ENCODE measurements around the gene ELOVL6. TPM values are rescaled to one million over a fixed set of nuclear protein-coding genes. Genes with fewer than 3 reads are reported as not detected.
A peak's percentile ranks its signal among the peaks of the same experiment; 100 is the strongest.
"Not testable (repeated sequence)": the region's sequence is repeated elsewhere in the genome, so short reads cannot be mapped to it uniquely, and the experiment has no call there.

Gene ELOVL6
- total and polyA plus RNA-seq, 3 experiments from 2014 or later = 3.9 to 5.5 (median 4.3) TPM

GRCh38 chr4:110076828-110077227 lies 121.6 kb downstream of the ELOVL6 start:
- H3K36me3 ChIP-seq (ENCODE audit: insufficient read depth, low read length); H3K4me1 ChIP-seq (ENCODE audit: insufficient read depth, low read length); H3K4me3 Mint-ChIP-seq; DNase-seq; H3K27me3 ChIP-seq (ENCODE audit: insufficient read depth, low read length, poor library complexity, severe bottlenecking); H3K4me1 Mint-ChIP-seq; H3K9me3 ChIP-seq (ENCODE audit: low read length); H3K27me3 Mint-ChIP-seq; POLR2A ChIA-PET; H3K4me3 ChIP-seq (ENCODE audit: low read length); H3K9me3 Mint-ChIP-seq; H3K27ac ChIP-seq (ENCODE audit: low read depth, low read length); CTCF ChIA-PET: not testable (repeated sequence)
- peaks cover 0 to 12% (median 0%) of the 10 kb centered on the region in 3 donors for H3K36me3 Mint-ChIP-seq
- H3K27ac Mint-ChIP-seq = peak overlapping the region in 1 of 8 donors; percentile 47

- Mint-ChIP-seq H3K4me1 (peaks cover 0 to 5% (median 0%) of the 10 kb centered on the region in 3 donors), H3K36me3 (peaks cover 0 to 12% (median 0%) of the 10 kb centered on the region in 3 donors), H3K9me3 (peaks cover 0 to 7% (median 0%) of the 10 kb centered on the region in 5 donors), H3K27ac (peak overlapping the region in 1 of 8 donors; percentile 13), H3K4me3 (no peak overlapping the region), H3K27me3 (peaks cover 0 to 3% of the 10 kb centered on the region in 2 donors)
- DNase-seq = no peak
- no peaks in the 10 kb centered on the region for H3K27me3 ChIP-seq (ENCODE audit: insufficient read depth, low read length, poor library complexity, severe bottlenecking)
- ChIA-PET CTCF (no interaction called here), POLR2A (no interaction called here)
- H3K4me3 ChIP-seq (ENCODE audit: low read length) = no peak overlapping the region
- no peaks in the 10 kb centered on the region for H3K4me1 ChIP-seq (ENCODE audit: insufficient read depth, low read length)
- no peaks in the 10 kb centered on the region for H3K36me3 ChIP-seq (ENCODE audit: insufficient read depth, low read length)
- no peak overlapping the region for H3K27ac ChIP-seq (ENCODE audit: low read depth, low read length)
- H3K9me3 ChIP-seq (ENCODE audit: low read length) = no peaks in the 10 kb centered on the region
These were observed 122.5 kb downstream of the ELOVL6 start for GRCh38 chr4:110075891-110076290.

DNA sequence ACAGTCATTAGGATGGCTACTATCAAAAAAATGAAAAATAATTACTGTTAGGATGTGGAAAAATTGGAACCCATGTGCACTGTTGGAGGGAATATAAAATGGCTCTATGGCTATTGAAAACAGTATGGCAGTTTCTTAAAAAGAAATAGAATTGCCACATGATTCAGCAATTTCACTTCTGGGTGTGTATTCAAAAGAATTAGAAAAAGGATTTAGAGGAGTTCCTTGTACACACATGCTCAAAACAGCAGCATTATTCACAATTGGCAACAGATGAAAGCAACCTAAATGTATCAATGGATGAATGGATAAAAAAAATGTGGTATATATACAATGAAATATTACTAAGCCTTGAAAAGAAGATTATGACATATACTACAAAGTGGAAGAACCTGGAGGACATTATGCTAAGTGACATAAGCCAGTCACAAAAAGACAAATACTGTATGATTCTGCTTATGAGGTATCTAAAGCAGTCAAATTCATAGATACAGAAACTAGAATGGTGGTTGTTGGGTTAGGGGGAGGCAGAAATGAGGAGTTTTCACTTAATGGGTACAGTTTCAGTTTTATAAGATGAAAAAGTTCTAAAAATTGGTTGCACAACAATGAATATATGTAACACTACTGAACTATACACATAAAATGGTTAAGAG lies 123.2 kb downstream of the ELOVL6 start:
- peak overlapping the region in 1 of 8 donors; percentile 13 for H3K27ac Mint-ChIP-seq
- POLR2A ChIA-PET = no interaction called here

GRCh38 chr4:110074570-110074969 lies 123.8 kb downstream of the ELOVL6 start:
- H3K4me1 ChIP-seq (ENCODE audit: insufficient read depth, low read length) = no peaks in the 10 kb centered on the region
- peaks cover 0 to 7% (median 0%) of the 10 kb centered on the region in 5 donors for H3K9me3 Mint-ChIP-seq
- H3K27ac Mint-ChIP-seq = no peak overlapping the region
- POLR2A ChIA-PET = no interaction called here
- H3K36me3 ChIP-seq (ENCODE audit: insufficient read depth, low read length) = no peaks in the 10 kb centered on the region
- H3K4me3 ChIP-seq (ENCODE audit: low read length) = no peak overlapping the region
- DNase-seq = no peak
- no peak overlapping the region for H3K27ac ChIP-seq (ENCODE audit: low read depth, low read length)
- CTCF ChIA-PET = no interaction called here
- no peaks in the 10 kb centered on the region for H3K9me3 ChIP-seq (ENCODE audit: low read length)
- peaks cover 0 to 3% of the 10 kb centered on the region in 2 donors for H3K27me3 Mint-ChIP-seq
- no peaks in the 10 kb centered on the region for H3K27me3 ChIP-seq (ENCODE audit: insufficient read depth, low read length, poor library complexity, severe bottlenecking)
- H3K4me3 Mint-ChIP-seq = no peak overlapping the region
- H3K36me3 Mint-ChIP-seq = peaks cover 0 to 12% (median 0%) of the 10 kb centered on the region in 3 donors
- peaks cover 0 to 5% (median 0%) of the 10 kb centered on the region in 3 donors for H3K4me1 Mint-ChIP-seq

More for the DNA sequence above, 123.2 kb downstream of the ELOVL6 start:
- H3K27me3 Mint-ChIP-seq = peaks cover 0 to 3% of the 10 kb centered on the region in 2 donors
- no peak overlapping the region for H3K4me3 ChIP-seq (ENCODE audit: low read length)
- CTCF ChIA-PET = no interaction called here
- peaks cover 0 to 5% (median 0%) of the 10 kb centered on the region in 3 donors for H3K4me1 Mint-ChIP-seq
- H3K27me3 ChIP-seq (ENCODE audit: insufficient read depth, low read length, poor library complexity, severe bottlenecking) = no peaks in the 10 kb centered on the region
- no peaks in the 10 kb centered on the region for H3K9me3 ChIP-seq (ENCODE audit: low read length)
- H3K27ac ChIP-seq (ENCODE audit: low read depth, low read length) = no peak overlapping the region
- no peaks in the 10 kb centered on the region for H3K4me1 ChIP-seq (ENCODE audit: insufficient read depth, low read length)
- H3K36me3 Mint-ChIP-seq = peaks cover 0 to 12% (median 0%) of the 10 kb centered on the region in 3 donors
- no peak overlapping the region for H3K4me3 Mint-ChIP-seq
- H3K36me3 ChIP-seq (ENCODE audit: insufficient read depth, low read length) = no peaks in the 10 kb centered on the region
- peaks cover 0 to 7% (median 0%) of the 10 kb centered on the region in 5 donors for H3K9me3 Mint-ChIP-seq
- no peak for DNase-seq

DNA sequence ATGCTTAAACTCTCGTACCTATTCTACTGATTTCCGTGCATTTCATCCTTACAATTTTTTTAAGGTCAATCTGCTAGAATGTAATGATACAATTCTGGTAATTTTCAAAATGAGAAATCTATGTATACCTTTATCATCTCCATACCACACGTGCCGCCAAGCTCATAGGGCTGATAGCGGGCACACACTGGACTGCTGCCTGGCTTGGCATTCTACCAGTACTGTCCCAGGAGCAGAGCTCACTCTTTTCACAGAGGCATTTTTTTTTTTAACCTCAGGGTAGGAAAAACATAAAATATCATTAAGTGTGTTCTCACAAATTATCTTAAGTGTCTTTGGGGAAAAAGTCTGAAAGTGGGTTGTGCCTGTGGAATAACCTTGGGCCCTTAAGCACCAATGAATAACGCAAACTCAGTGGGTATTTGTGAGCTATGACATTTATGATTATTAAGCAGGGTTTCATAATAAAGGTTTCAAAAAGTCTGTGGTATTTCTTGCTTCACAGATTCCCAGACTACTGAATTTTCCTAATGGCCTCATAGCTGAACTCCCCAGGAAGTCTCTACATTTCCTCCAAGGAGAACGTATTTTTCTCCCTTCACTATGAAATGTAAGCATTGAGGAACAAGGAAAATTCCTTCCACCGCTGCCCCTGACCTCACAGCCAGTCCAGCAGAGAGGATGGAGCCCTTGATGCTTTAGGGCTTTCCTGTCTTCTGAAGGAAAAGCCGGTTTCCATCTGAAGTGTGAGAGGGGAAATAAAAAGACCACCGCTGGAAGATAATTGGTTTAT lies 125.2 kb downstream of the ELOVL6 start:
- H3K4me1 Mint-ChIP-seq = peaks cover 0 to 5% (median 0%) of the 10 kb centered on the region in 3 donors
- H3K4me3 Mint-ChIP-seq = no peak overlapping the region
- Histone ChIP-seq H3K36me3 (ENCODE audit: insufficient read depth, low read length) (no peaks in the 10 kb centered on the region), H3K4me3 (ENCODE audit: low read length) (no peak overlapping the region), H3K9me3 (ENCODE audit: low read length) (no peaks in the 10 kb centered on the region), H3K27ac (ENCODE audit: low read depth, low read length) (no peak overlapping the region), H3K27me3 (ENCODE audit: insufficient read depth, low read length, poor library complexity, severe bottlenecking) (no peaks in the 10 kb centered on the region), H3K4me1 (ENCODE audit: insufficient read depth, low read length) (no peaks in the 10 kb centered on the region)
- H3K27ac Mint-ChIP-seq = peak overlapping the region in 1 of 8 donors; percentile 72
- H3K9me3 Mint-ChIP-seq = peaks cover 0 to 5% (median 0%) of the 10 kb centered on the region in 5 donors
- no peak for DNase-seq
- peaks cover 0 to 3% of the 10 kb centered on the region in 2 donors for H3K27me3 Mint-ChIP-seq
- CTCF ChIA-PET = no interaction called here
- POLR2A ChIA-PET = no interaction called here
- peaks cover 0 to 6% (median 0%) of the 10 kb centered on the region in 3 donors for H3K36me3 Mint-ChIP-seq

- DNase-seq = no peak
- no peak overlapping the region for H3K4me3 ChIP-seq (ENCODE audit: low read length)
- ChIA-PET CTCF (no interaction called here), POLR2A (no interaction called here)
- Mint-ChIP-seq H3K4me3 (no peak overlapping the region), H3K9me3 (peaks cover 0 to 3% (median 0%) of the 10 kb centered on the region in 5 donors), H3K27ac (no peak overlapping the region), H3K4me1 (peaks cover 0 to 5% (median 1%) of the 10 kb centered on the region in 3 donors), H3K36me3 (no peaks in the 10 kb centered on the region), H3K27me3 (no peaks in the 10 kb centered on the region)
- no peaks in the 10 kb centered on the region for H3K36me3 ChIP-seq (ENCODE audit: insufficient read depth, low read length)
- H3K27me3 ChIP-seq (ENCODE audit: insufficient read depth, low read length, poor library complexity, severe bottlenecking) = no peaks in the 10 kb centered on the region
- no peaks in the 10 kb centered on the region for H3K4me1 ChIP-seq (ENCODE audit: insufficient read depth, low read length)
- no peak overlapping the region for H3K27ac ChIP-seq (ENCODE audit: low read depth, low read length)
- H3K9me3 ChIP-seq (ENCODE audit: low read length) = no peaks in the 10 kb centered on the region
These were observed 126.9 kb downstream of the ELOVL6 start for GRCh38 chr4:110071466-110071865.

DNA sequence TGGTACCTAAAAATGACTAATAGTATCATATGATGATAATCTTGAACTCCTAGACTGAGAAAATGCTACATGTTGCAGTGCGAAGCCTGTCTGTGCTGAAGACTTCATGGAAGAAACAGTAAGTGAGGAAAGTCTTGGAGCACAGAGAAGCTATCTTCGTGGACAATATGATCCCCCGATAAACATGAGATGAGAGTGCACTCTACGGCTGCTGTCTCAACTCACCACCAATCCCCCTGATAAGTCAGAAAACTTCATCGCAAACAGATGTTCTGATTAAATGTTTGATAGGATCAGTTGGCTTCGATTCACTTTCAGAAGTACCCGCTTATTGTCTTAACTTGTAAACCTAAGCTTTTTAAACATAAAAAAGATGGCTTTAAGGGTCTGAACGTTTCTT lies 130.2 kb downstream of the ELOVL6 start:
- H3K9me3 Mint-ChIP-seq = no peaks in the 10 kb centered on the region
- no peaks in the 10 kb centered on the region for H3K36me3 ChIP-seq (ENCODE audit: insufficient read depth, low read length)
- H3K4me1 Mint-ChIP-seq = peaks cover 0 to 1% (median 0%) of the 10 kb centered on the region in 3 donors
- H3K4me1 ChIP-seq (ENCODE audit: insufficient read depth, low read length) = no peaks in the 10 kb centered on the region
- no peak overlapping the region for H3K4me3 Mint-ChIP-seq
- no peaks in the 10 kb centered on the region for H3K36me3 Mint-ChIP-seq
- no peaks in the 10 kb centered on the region for H3K27me3 Mint-ChIP-seq
- no peaks in the 10 kb centered on the region for H3K27me3 ChIP-seq (ENCODE audit: insufficient read depth, low read length, poor library complexity, severe bottlenecking)
- H3K27ac ChIP-seq (ENCODE audit: low read depth, low read length) = no peak overlapping the region
- no peak overlapping the region for H3K4me3 ChIP-seq (ENCODE audit: low read length)
- no peaks in the 10 kb centered on the region for H3K9me3 ChIP-seq (ENCODE audit: low read length)
- DNase-seq = no peak
- POLR2A ChIA-PET = no interaction called here
- CTCF ChIA-PET = interaction anchor here (1.0 kb wide), 1 partner anchor 648 kb away, joined by 3 read pairs; no protein-coding TSS in a partner anchor
- no peak overlapping the region for H3K27ac Mint-ChIP-seq

DNA sequence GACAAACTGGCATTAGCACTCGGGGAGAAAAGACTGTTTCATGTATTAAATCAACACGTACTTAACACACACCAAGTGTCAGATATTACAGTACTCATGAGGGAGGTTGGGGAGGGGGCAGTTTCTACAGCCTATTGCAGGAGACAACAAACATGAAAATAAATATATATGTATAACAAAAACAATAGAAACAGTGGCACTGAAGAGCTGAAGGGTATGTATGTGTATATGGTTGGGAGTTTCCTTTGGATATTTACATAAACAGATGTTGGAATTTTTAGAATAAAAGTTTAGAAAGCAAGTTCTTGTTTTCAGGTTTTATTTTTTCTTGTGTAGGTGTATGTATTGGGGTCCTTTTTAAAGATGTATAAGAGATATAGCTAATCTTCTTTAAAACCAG lies 133.5 kb downstream of the ELOVL6 start:
- Histone ChIP-seq H3K27me3 (ENCODE audit: insufficient read depth, low read length, poor library complexity, severe bottlenecking) (no peaks in the 10 kb centered on the region), H3K36me3 (ENCODE audit: insufficient read depth, low read length) (no peaks in the 10 kb centered on the region), H3K4me1 (ENCODE audit: insufficient read depth, low read length) (peaks cover 6% of the 10 kb centered on the region), H3K9me3 (ENCODE audit: low read length) (no peaks in the 10 kb centered on the region), H3K4me3 (ENCODE audit: low read length) (no peak overlapping the region), H3K27ac (ENCODE audit: low read depth, low read length) (no peak overlapping the region)
- no peaks in the 10 kb centered on the region for H3K27me3 Mint-ChIP-seq
- POLR2A ChIA-PET = no interaction called here
- CTCF ChIA-PET = interaction anchor here (1.6 kb wide), 1 partner anchor 14 kb away, joined by 6 read pairs; no protein-coding TSS in a partner anchor
- no peaks in the 10 kb centered on the region for H3K9me3 Mint-ChIP-seq
- DNase-seq = no peak
- no peak overlapping the region for H3K27ac Mint-ChIP-seq
- peaks cover 20 to 24% (median 23%) of the 10 kb centered on the region in 3 donors for H3K4me1 Mint-ChIP-seq
- H3K4me3 Mint-ChIP-seq = no peak overlapping the region
- no peaks in the 10 kb centered on the region for H3K36me3 Mint-ChIP-seq
